Uterus (tissue), 2 donors: Measurements from ENCODE around the gene USP17L22.
"Not testable (repeated sequence)": the region's sequence is repeated elsewhere in the genome, so short reads cannot be mapped to it uniquely, and the experiment has no call there.

Experiments
- CTCF ChIP-seq, 4 experiments: fragments of 200-600 bp in 2 of 4; fragments of 450-650 bp in 2 of 4; sonication (generic) in 2 of 4; IDR thresholded peaks; one replicate each; pipeline ENCODE4 v1.5.1; 2016 to 2019; ENCODE audit warnings: antibody characterized with exemption in 4 of 4, mild to moderate bottlenecking in 2 of 4, moderate library complexity in 1 of 4
- POLR2A ChIP-seq, 2 donors: fragments of 450-650 bp; IDR thresholded peaks; one replicate each; pipeline ENCODE4 v1.6.1; 2016; ENCODE audit warnings: antibody characterized with exemption in 2 of 2, mild to moderate bottlenecking in 1 of 2, moderate library complexity in 1 of 2

DNA sequence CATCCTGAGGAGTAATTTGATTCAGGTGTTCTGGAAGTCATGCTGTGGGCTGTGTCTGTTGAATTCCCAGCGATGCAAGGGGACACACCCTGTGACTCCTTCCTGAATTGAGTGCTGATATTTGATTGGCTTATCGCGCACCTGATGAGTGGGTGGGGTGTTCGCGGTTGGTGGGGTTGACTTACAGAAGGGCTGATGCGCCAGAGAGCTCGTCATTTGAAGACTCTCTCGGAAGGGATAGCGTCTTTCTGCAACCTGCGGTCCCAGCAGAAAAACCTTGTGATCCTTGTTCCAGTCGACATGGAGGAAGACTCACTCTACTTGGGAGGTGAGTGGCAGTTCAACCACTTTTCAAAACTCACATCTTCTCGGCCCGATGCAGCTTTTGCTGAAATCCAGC is 47.6 kb upstream of the USP17L22 start, which contains the start of gene USP17L12:
- not testable (repeated sequence) for TF ChIP-seq CTCF, POLR2A (IDR thresholded peaks at IDR 0.05)
